Uterus (tissue), 2 donors: ENCODE measurements around the gene CA5B.

Experiments
- POLR2A ChIP-seq, 2 donors: fragments of 450-650 bp; IDR thresholded peaks; one replicate each; pipeline ENCODE4 v1.6.1; 2016; ENCODE audit warnings: antibody characterized with exemption in 2 of 2, mild to moderate bottlenecking in 1 of 2, moderate library complexity in 1 of 2
- TF ChIP-seq, protein P1 (sequence below), 4 experiments: fragments of 200-600 bp in 2 of 4; fragments of 450-650 bp in 2 of 4; sonication (generic) in 2 of 4; IDR thresholded peaks; one replicate each; pipeline ENCODE4 v1.5.1; 2016 to 2019; ENCODE audit warnings: antibody characterized with exemption in 4 of 4, mild to moderate bottlenecking in 2 of 4, moderate library complexity in 1 of 4

DNA sequence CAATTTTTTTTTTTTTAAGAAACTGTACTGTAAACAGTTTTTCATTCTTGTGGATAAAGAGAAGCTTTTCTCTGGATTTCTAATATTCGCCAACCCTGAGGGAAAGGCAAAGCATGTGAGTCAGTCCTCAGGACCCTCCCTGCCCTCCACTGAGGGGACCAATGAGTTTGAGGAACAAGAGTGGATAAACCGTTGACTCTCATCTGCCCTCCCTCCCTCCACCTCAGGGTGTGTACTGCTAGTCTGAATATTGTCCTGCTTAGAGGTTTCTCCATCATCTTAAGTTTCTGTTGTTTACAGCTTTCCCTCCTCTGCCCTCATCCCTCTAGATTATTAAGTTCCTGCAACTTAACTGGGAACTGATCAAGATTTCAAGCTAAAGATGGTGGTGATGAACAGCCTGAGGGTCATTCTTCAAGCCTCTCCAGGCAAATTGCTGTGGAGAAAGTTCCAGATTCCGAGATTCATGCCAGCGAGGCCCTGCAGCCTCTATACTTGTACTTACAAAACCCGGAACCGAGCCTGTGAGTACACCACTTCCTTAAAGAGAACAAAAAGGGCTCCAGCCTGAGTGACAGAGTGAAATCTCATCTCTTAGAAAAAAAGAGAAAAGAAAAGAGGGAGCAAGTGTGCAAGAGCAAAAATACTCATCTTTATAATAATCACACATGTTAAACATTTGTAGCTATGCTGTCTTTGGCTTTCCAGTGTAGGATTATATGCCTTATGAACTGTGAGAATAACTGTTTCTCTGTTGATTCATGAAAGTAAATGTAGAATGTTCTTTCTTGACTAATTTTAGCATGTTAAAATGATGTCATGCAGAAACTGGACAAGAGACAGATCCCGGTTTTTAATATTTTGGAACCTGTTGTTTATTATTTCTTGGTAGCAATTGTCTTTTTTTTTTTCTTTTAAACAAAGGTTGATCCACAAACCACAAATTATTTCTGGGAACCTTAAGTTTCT, 11.9 kb downstream of the CA5B start:
- TF ChIP-seq, protein P1, sequence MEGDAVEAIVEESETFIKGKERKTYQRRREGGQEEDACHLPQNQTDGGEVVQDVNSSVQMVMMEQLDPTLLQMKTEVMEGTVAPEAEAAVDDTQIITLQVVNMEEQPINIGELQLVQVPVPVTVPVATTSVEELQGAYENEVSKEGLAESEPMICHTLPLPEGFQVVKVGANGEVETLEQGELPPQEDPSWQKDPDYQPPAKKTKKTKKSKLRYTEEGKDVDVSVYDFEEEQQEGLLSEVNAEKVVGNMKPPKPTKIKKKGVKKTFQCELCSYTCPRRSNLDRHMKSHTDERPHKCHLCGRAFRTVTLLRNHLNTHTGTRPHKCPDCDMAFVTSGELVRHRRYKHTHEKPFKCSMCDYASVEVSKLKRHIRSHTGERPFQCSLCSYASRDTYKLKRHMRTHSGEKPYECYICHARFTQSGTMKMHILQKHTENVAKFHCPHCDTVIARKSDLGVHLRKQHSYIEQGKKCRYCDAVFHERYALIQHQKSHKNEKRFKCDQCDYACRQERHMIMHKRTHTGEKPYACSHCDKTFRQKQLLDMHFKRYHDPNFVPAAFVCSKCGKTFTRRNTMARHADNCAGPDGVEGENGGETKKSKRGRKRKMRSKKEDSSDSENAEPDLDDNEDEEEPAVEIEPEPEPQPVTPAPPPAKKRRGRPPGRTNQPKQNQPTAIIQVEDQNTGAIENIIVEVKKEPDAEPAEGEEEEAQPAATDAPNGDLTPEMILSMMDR (IDR thresholded peaks at IDR 0.05): no peak
- no peak for TF ChIP-seq POLR2A (IDR thresholded peaks at IDR 0.05)
